Breast epithelium (tissue), 4 donors: ENCODE results near the gene CDKL1. TPM values are rescaled to one million over a fixed set of nuclear protein-coding genes. Genes with fewer than 3 reads are reported as not detected.
"Not testable (repeated sequence)": the region's sequence is repeated elsewhere in the genome, so short reads cannot be mapped to it uniquely, and the experiment has no call there.

Experiments used
- DNase-seq, 2 donors: peaks; one replicate each; pipeline ENCODE4 v3.0.0-alpha.2; 2019; ENCODE audit warnings: low spot score in 2 of 2
- H3K27ac ChIP-seq, 2 donors: fragments of 200-600 bp; sonication (generic) in 1 of 2; one replicate each; pipeline ENCODE4 v1.5.1; 2016 to 2019; ENCODE audit warnings: mild to moderate bottlenecking in 1 of 2
- H3K27me3 ChIP-seq, 2 donors: fragments of 200-600 bp; sonication (generic) in 1 of 2; one replicate each; pipeline versions ENCODE4 v1.5.1 to v1.6.0; 2017 to 2019; ENCODE audit warnings: control low read depth in 1 of 2, mild to moderate bottlenecking in 1 of 2
- H3K36me3 ChIP-seq: fragments of 200-600 bp; one replicate; pipeline ENCODE4 v1.5.1; 2019
- H3K4me1 ChIP-seq, 2 donors: fragments of 200-600 bp; sonication (generic); one replicate each; pipeline ENCODE4 v1.5.1; 2016 to 2019; ENCODE audit warnings: control low read depth in 1 of 2
- H3K4me3 ChIP-seq, 3 donors: fragments of 200-600 bp; sonication (generic); 1 replicate in 2 of 3; 2 replicates in 1 of 3; pipeline ENCODE4 v1.5.1; 2016 to 2019; ENCODE audit warnings: mild to moderate bottlenecking in 3 of 3, moderate library complexity in 2 of 3
- H3K9me3 ChIP-seq, 2 donors: fragments of 200-600 bp; sonication (generic) in 1 of 2; one replicate each; pipeline ENCODE4 v1.5.1; 2016 to 2019; ENCODE audit warnings: control low read depth in 1 of 2
- CTCF ChIP-seq, 3 donors: fragments of 450-650 bp; IDR thresholded peaks; one replicate each; pipeline ENCODE4 v1.5.1; 2016 to 2017; ENCODE audit warnings: antibody characterized with exemption in 3 of 3, mild to moderate bottlenecking in 3 of 3, moderate library complexity in 3 of 3
- POLR2A ChIP-seq: fragments of 450-650 bp; IDR thresholded peaks from one replicate; pipeline ENCODE4 v1.6.1; 2016; ENCODE audit warnings: antibody characterized with exemption, mild to moderate bottlenecking, moderate library complexity
- POLR2AphosphoS5 ChIP-seq, 3 donors: sonication (generic); formaldehyde crosslinking; IDR thresholded peaks; one replicate each; pipeline ENCODE4 v1.6.1; 2017; ENCODE audit warnings: antibody characterized with exemption in 3 of 3
- intact Hi-C: fragments of 100-400 bp; cut with DNase I; formaldehyde crosslinking; loops from one replicate; pipeline ENCODE4 v1.15.1; 2023; ENCODE audit warnings: low total_unique reads
- total RNA-seq, 3 donors: library from RNA; depleted of rRNA; stranded (reverse); fragments of >200 nt; gene quantifications; one replicate each; pipeline ENCODE4 v1.1.0, GENCODE V29; 2016

The CDKL1 gene
- total RNA-seq, 3 donors from 2014 or later: 9.2 to 23.4 (median 10.5) TPM

DNA sequence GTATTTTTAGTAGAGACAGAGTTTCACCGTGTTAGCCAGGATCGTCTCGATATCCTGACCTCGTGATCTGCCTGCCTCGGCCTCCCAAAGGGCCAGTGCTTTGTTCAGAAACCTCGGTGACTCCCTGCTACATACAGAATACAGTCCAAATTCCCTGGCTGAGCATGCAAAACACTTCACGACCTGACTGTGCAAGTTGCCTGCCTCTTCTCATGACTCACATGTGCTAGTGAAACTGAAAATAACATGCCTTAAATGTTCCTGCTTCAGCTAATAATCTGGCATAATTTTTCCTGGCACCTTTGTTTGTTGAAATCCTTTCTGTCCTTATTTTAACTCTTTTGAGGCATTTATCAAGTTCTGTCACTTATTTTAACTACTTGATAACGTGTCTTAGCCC is 76.4 kb downstream of the CDKL1 start:
- no peak for TF ChIP-seq POLR2AphosphoS5 (IDR thresholded peaks at IDR 0.05)
- no peak for TF ChIP-seq CTCF (IDR thresholded peaks at IDR 0.05)
- TF ChIP-seq POLR2A: no peak
- intact Hi-C loops: no loop called here
- Histone ChIP-seq H3K4me3 (no peak overlapping the region), H3K27ac (peak overlapping the region; percentile 21 to 30), H3K36me3 (no peaks in the 10 kb centered on the region), H3K27me3 (no peaks in the 10 kb centered on the region), H3K4me1 (peaks cover 0 to 6% of the 10 kb centered on the region in 2 donors), H3K9me3 (no peaks in the 10 kb centered on the region)
- DNase-seq: no peak

- Histone ChIP-seq H3K4me1 (peaks cover 0 to 6% of the 10 kb centered on the region in 2 donors), H3K27ac (no peak overlapping the region), H3K4me3 (no peak overlapping the region), H3K27me3 (no peaks in the 10 kb centered on the region), H3K9me3 (no peaks in the 10 kb centered on the region), H3K36me3 (no peaks in the 10 kb centered on the region)
- no peak for DNase-seq
- TF ChIP-seq POLR2AphosphoS5 (IDR thresholded peaks at IDR 0.05) (no peak), POLR2A (no peak), CTCF (IDR thresholded peaks at IDR 0.05) (no peak)
- intact Hi-C loops: no loop called here
Measured at GRCh38 chr14:50319721-50320120, 77.0 kb downstream of the CDKL1 start.

DNA sequence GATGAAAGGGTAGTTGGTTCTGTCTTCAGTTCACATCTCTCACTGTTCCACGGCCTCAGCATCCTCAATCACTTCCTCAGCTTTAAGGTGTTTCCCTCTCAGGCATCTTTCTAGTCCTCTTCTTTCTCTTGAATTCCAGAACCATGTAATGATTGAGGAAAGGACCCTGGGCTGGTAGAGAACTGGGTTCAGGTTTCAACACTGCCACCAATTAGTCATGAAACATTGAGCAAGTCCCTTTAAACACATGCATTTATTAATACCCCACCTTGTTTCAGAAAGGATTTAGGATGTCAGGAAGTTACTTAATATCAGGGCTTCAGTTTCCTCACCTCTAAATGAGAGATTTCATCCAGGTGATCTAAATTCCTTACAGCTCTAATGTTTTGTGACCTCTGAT is 77.4 kb downstream of the CDKL1 start:
- Histone ChIP-seq H3K27ac (no peak overlapping the region), H3K36me3 (no peaks in the 10 kb centered on the region), H3K4me1 (peaks cover 0 to 6% of the 10 kb centered on the region in 2 donors), H3K9me3 (no peaks in the 10 kb centered on the region), H3K27me3 (no peaks in the 10 kb centered on the region), H3K4me3 (no peak overlapping the region)
- TF ChIP-seq CTCF (IDR thresholded peaks at IDR 0.05) (no peak), POLR2A (no peak), POLR2AphosphoS5 (IDR thresholded peaks at IDR 0.05) (no peak)
- DNase-seq: no peak
- intact Hi-C loops: no loop called here

- Histone ChIP-seq H3K4me3 (no peak overlapping the region), H3K9me3 (no peaks in the 10 kb centered on the region), H3K27ac (no peak overlapping the region), H3K4me1 (peaks cover under 1 to 8% of the 10 kb centered on the region in 2 donors), H3K27me3 (no peaks in the 10 kb centered on the region), H3K36me3 (no peaks in the 10 kb centered on the region)
- TF ChIP-seq POLR2AphosphoS5 (IDR thresholded peaks at IDR 0.05) (no peak), CTCF (IDR thresholded peaks at IDR 0.05) (peak; percentile 47 to 53 (median 52))
- intact Hi-C loops: no loop called here
- DNase-seq: no peak
Measured at GRCh38 chr14:50318031-50318626, 78.6 kb downstream of the CDKL1 start.

DNA sequence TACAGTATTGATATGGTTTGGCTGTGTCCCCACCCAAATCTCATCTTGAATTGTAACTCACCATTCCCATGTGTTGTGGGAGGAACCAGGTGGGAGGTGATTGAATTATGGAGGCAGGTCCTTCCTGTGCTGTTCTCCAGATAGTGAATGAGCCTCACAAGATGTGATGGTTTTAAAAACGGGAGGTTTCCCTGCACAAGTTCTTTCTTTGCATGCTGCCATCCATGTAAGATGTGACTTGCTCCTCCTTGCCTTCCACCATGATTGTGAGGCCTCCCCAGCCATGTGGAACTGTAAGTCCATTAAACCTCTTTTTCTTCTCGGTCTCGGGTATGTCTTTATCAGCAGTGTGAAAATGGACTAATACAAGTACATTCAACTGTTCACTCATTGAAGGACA is 82.6 kb downstream of the CDKL1 start:
- H3K9me3 ChIP-seq, H3K27ac ChIP-seq, intact Hi-C loops, H3K27me3 ChIP-seq, H3K4me3 ChIP-seq, DNase-seq, H3K4me1 ChIP-seq, H3K36me3 ChIP-seq: not testable (repeated sequence)

DNA sequence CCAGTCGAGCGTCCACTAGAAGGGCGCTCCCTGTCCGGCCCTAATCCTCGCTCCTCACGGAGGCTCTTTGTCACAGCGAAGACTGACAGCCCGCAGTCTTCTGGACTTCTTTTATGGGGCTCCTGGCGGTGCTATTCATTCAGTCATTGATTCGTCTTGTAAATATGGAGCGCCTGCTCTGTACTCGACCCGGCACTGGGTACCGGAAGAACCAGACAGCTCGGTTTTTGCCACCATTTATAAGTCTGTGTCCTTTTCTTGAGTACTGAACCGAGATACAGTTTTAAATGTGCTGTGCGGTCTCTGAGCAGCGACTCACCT is 84.0 kb downstream of the CDKL1 start:
- Histone ChIP-seq H3K4me1 (peaks cover 4 to 5% of the 10 kb centered on the region in 2 donors), H3K9me3 (no peaks in the 10 kb centered on the region), H3K27me3 (no peaks in the 10 kb centered on the region), H3K4me3 (peak overlapping the region; percentile 84 to 91 (median 88)), H3K27ac (peak overlapping the region; percentile 95 to 97), H3K36me3 (no peaks in the 10 kb centered on the region)
- TF ChIP-seq CTCF (IDR thresholded peaks at IDR 0.05): no peak
- no peak for TF ChIP-seq POLR2A
- TF ChIP-seq POLR2AphosphoS5 (IDR thresholded peaks at IDR 0.05): no peak
- intact Hi-C loops: no loop called here
- DNase-seq: no peak
